ENCODE measurements around the gene MAML3. TPM values are rescaled to one million over a fixed set of nuclear protein-coding genes. Genes with fewer than 3 reads are reported as not detected.

MAML3 gene
- total and polyA plus RNA-seq, 2 of the 13 experiments (the other 11 are each of a cell fraction or from before 2014, with no cell fraction given), result 0.05 to 0.13 TPM

- TF ChIP-seq ZNF318 (CRISPR knock-in tag; IDR thresholded peaks at IDR 0.05), result no peak
- TF ChIP-seq ZNF784 (CRISPR knock-in tag; IDR thresholded peaks at IDR 0.05; ENCODE audit: borderline replicate concordance), result no peak
- TF ChIP-seq PREB (CRISPR knock-in tag; IDR thresholded peaks at IDR 0.05), result no peak
- 0 out of 2 replicates have a peak, but pooled peaks have one; percentile 13 for TF ChIP-seq ZNF770 (CRISPR knock-in tag; IDR thresholded peaks at IDR 0.05)
- TF ChIP-seq ZNF567 (CRISPR knock-in tag; IDR thresholded peaks at IDR 0.05; ENCODE audit: borderline replicate concordance), result no peak
- no peak for TF ChIP-seq SAFB2 (CRISPR knock-in tag; IDR thresholded peaks at IDR 0.05; ENCODE audit: borderline replicate concordance, low read depth)
- no peak for TF ChIP-seq PRPF4 (IDR thresholded peaks at IDR 0.05; ENCODE audit: low read depth, low read length, poor library complexity, severe bottlenecking)
- no peak for TF ChIP-seq ZNF512B (CRISPR knock-in tag; IDR thresholded peaks at IDR 0.05; ENCODE audit: borderline replicate concordance)
- no peak for TF ChIP-seq ZNF777 (CRISPR knock-in tag; IDR thresholded peaks at IDR 0.05)
- TF ChIP-seq MYNN (CRISPR knock-in tag; IDR thresholded peaks at IDR 0.05; ENCODE audit: low read depth), result no peak
- no peak for TF ChIP-seq ZNF274 (CRISPR knock-in tag; IDR thresholded peaks at IDR 0.05)
- TF ChIP-seq ZSCAN21 (CRISPR knock-in tag; IDR thresholded peaks at IDR 0.05; ENCODE audit: borderline replicate concordance), result no peak
- peak; percentile 76; the same call in 1 of the 2 replicates for TF ChIP-seq ZSCAN29 (CRISPR knock-in tag; conservative IDR thresholded peaks at IDR 0.05)
These were observed 464.8 kb downstream of the MAML3 start (continued) for GRCh38 chr4:139689093-139689722.

All from HepG2 (cell line).